ENCODE results near the gene PHAF1.
A peak's percentile ranks its signal among the peaks of the same experiment; 100 is the strongest.

Gene PHAF1

DNA sequence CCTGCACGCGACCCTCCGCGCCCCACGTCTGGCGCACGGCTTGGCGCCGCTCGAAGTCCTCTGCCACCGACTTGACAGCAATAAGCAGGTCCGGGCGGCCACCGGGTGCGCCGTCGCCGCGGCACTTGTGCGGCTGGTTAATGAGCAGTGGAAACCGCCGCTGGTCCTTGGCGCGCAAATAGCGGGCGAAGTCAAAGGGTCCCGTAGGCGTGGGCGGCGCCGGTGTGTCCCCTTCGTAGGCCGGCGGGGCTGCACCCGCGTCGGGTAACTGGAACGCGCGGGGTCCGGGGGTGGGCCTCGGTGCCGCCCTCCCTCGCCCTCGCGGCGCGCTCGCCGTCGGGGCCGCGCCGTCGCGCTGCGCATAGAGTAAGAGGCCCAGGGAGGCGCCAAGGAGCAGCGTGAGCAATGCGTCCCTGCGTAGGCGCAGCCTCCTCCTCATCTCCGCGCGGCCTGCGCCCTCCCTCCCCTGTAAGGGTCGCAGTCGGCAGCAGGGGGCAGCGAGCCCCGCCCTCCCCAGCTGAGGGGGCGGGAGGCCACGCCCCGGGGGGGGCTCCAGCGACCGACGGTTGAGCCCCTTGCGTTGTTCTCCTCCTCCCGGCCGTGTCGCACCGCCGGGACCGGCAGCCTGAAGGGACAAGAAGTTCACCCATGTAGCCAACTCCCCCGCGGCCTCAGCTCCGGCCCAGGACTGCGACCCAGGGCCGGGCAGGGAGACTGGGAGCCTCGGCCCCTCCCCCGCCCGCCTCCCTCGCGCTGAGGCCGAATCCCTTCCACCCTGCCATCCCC, 40.5 kb downstream of the PHAF1 start:
- DNase-seq (ENCODE audit: low spot score) (no peak), ATAC-seq (ENCODE audit: low read depth) (peak; percentile 47)
- peak overlapping the region; percentile 42 for H3K27ac ChIP-seq (ENCODE audit: poor library complexity, severe bottlenecking)
- peak overlapping the region; percentile 57 for H3K4me3 ChIP-seq (ENCODE audit: severe bottlenecking)
- TF ChIP-seq CTCF (IDR thresholded peaks at IDR 0.05; ENCODE audit: poor library complexity, severe bottlenecking) = no peak
- H3K27me3 ChIP-seq (ENCODE audit: insufficient read depth, poor library complexity, severe bottlenecking) = no peaks in the 10 kb centered on the region
- H3K4me1 ChIP-seq (ENCODE audit: insufficient read depth, poor library complexity, severe bottlenecking) = no peaks in the 10 kb centered on the region
- H3K36me3 ChIP-seq (ENCODE audit: low read depth) = peaks cover 29% of the 10 kb centered on the region
- no peaks in the 10 kb centered on the region for H3K9me3 ChIP-seq (ENCODE audit: severe bottlenecking)

DNA sequence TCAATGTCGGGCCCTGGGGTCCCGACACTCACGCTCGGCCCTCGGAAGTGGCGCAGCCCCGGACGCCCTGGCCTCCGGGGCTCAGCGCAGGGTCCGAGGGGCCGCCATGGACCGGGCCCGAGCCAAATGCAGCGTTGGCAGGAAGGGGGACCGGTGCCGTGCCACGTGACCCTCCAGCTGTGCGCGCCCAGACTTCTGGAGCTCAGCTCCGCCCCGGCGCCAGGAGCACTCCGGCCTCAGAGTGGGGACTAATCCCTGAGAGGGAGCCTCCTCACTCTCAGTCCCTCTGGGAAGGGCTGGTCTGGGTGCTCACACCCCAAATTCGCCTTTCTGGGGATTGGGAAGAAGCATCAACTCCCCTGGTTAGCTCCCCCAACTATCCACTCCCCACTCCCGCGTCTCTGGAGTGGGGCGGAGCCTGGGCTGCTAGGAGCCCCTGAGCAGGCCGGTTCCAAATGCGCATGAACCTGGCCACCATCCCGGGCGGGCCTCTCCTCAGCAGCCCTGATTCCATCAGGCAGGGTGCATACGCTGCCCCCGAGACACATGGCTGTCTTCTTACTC, 41.2 kb downstream of the PHAF1 start, which contains the start of gene B3GNT9:
Gene B3GNT9 (minus strand): TSS at position 166 of the 564 bp plus-strand sequence. CDS start 513 bp downstream, outside the sequence.
- peaks cover 22% of the 10 kb centered on the region for H3K36me3 ChIP-seq (ENCODE audit: low read depth)
- H3K9me3 ChIP-seq (ENCODE audit: severe bottlenecking) = no peaks in the 10 kb centered on the region
- DNase-seq (ENCODE audit: low spot score) = no peak
- TF ChIP-seq CTCF (IDR thresholded peaks at IDR 0.05; ENCODE audit: poor library complexity, severe bottlenecking) = no peak
- H3K4me3 ChIP-seq (ENCODE audit: severe bottlenecking) = peak within 1 kb of the TSS; percentile 57
- H3K27me3 ChIP-seq (ENCODE audit: insufficient read depth, poor library complexity, severe bottlenecking) = no peaks in the 10 kb centered on the region
- no peaks in the 10 kb centered on the region for H3K4me1 ChIP-seq (ENCODE audit: insufficient read depth, poor library complexity, severe bottlenecking)
- peak; percentile 67 for ATAC-seq (ENCODE audit: low read depth)
- H3K27ac ChIP-seq (ENCODE audit: poor library complexity, severe bottlenecking) = peak within 1 kb of the TSS; percentile 42

GRCh38 chr16:67151431-67152097, 41.8 kb downstream of the PHAF1 start:
- H3K4me3 ChIP-seq (ENCODE audit: severe bottlenecking) = no peak overlapping the region
- TF ChIP-seq CTCF (IDR thresholded peaks at IDR 0.05; ENCODE audit: poor library complexity, severe bottlenecking) = no peak
- H3K36me3 ChIP-seq (ENCODE audit: low read depth) = peaks cover 16% of the 10 kb centered on the region
- H3K27ac ChIP-seq (ENCODE audit: poor library complexity, severe bottlenecking) = peak overlapping the region; percentile 42
- DNase-seq (ENCODE audit: low spot score) (peak; percentile 28), ATAC-seq (ENCODE audit: low read depth) (no peak)
- no peaks in the 10 kb centered on the region for H3K9me3 ChIP-seq (ENCODE audit: severe bottlenecking)
- H3K27me3 ChIP-seq (ENCODE audit: insufficient read depth, poor library complexity, severe bottlenecking) = no peaks in the 10 kb centered on the region
- no peaks in the 10 kb centered on the region for H3K4me1 ChIP-seq (ENCODE audit: insufficient read depth, poor library complexity, severe bottlenecking)

GRCh38 chr16:67154578-67155294, 45.0 kb downstream of the PHAF1 start:
- Histone ChIP-seq H3K27me3 (ENCODE audit: insufficient read depth, poor library complexity, severe bottlenecking) (no peaks in the 10 kb centered on the region), H3K27ac (ENCODE audit: poor library complexity, severe bottlenecking) (no peak overlapping the region), H3K36me3 (ENCODE audit: low read depth) (no peaks in the 10 kb centered on the region), H3K4me3 (ENCODE audit: severe bottlenecking) (no peak overlapping the region), H3K9me3 (ENCODE audit: severe bottlenecking) (no peaks in the 10 kb centered on the region), H3K4me1 (ENCODE audit: insufficient read depth, poor library complexity, severe bottlenecking) (no peaks in the 10 kb centered on the region)
- DNase-seq (ENCODE audit: low spot score) = peak; percentile 64
- TF ChIP-seq CTCF (IDR thresholded peaks at IDR 0.05; ENCODE audit: poor library complexity, severe bottlenecking) = no peak
- no peak for ATAC-seq (ENCODE audit: low read depth)
